A549 treated with RU486 at 1 μM for 4 hours (cell line): Measurements from ENCODE around the gene MAP2K1. TPM values are rescaled to one million over a fixed set of nuclear protein-coding genes. Genes with fewer than 3 reads are reported as not detected.

Experiments
- total RNA-seq: library from RNA; stranded (reverse); fragments of 200-300 nt; extraction: Qiagen RNA extraction; gene quantifications from 5 replicates; pipeline ENCODE4 v1.2.3, GENCODE V29; 2022; ENCODE audit warnings: low read depth

Gene MAP2K1
- 68.0 to 107 TPM (median 95.1 TPM) in 5 replicates for total RNA-seq

GRCh38 chr15:66386204-66387123, at the start of gene MAP2K1:
Gene MAP2K1 (plus strand): TSS chr15:66386912. CDS start chr15:66387348, 436 bp downstream.

GRCh38 chr15:66356359-66357236, 30.1 kb upstream of the MAP2K1 start, which contains the start of gene TIPIN:
Gene TIPIN (minus strand): TSS chr15:66356685. CDS start chr15:66352947, 3,738 bp downstream.

DNA sequence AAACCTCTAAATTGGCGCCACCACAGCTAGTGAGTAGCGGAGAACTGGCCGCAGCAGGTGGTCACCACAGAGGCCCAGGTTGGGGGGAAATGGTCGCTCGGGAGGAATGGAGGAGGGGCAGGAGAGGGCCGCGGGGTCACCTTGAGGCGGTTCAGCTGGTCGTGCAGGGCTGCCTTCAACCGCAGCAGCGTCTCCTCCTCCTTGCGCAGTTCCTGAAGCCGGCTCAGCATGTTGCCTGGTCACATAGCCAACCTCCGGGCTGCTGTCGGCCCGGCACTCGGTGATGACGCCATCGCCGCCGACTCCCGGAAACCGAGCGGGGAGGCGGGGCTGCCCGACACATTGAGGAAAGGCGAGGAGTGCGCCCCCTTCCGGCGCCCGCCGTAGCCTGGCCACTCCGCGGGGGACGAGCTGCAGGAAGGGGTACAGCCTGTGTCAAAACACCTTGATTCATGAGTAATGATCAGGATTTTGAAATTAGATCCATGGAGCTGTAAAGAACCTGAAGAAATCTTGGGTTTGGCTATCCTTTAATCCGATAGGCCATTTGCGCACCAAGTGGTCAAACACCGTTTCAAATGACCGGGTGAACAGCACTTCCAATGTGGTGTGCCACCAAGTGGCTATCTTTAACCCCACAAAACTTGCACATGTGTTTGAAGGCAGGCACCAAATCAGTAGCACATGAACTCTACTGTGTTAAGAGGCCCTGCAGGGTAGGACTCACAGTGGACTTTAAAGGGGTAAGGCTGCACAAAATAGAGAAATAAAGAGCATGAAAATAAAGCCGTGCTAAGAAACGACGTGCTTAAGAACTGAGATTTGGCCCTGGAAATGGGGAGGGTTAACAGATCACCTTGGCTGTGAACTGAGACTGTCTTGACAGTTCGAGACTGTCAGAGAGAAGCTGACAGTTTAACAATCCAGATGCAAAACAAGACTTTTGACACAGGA, 111.1 kb downstream of the MAP2K1 start, which contains the start of gene SNAPC5:
TSS of gene SNAPC5 (minus strand) at position 261 of the 954 bp plus-strand sequence. CDS start at position 230, 31 bp downstream.

DNA sequence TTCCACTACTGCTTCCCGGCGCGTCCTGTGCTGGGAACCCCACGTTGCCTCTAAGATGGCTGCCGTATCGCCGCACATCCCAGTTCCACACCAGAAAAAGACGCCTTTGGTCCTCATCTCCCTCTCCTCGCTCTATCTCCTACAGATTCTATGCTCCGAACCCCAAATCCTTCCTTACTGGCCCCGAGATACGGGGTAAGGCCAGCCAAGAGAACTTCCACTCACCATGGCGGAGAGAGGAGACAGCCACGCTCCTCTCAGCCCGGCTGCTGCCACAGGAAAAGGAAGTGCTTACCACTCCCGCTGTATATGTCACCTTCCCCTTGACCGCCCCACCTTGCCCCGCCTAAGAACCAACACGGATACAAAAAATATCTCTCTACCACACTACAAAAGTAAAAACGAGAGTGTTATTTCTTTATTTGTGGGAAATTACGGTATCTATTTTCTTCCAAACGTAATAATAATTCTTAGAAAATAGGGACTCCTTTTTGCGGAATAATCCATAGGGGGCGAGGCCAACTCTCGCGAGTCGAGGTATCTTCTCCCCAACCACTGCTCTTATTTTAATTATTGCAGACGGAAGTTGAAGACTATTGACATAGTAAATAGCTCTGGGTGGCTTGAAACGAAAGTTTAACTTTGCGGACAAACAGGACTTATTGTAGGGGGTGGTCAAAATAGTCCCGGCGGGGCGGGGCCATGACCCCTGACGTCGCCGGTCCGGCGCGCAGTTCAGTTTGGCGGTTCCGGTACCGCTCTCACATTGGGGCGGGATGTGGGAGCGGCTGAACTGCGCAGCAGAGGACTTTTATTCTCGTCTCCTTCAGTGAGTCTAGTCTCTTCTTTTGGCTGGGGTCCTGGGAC, 118.1 kb downstream of the MAP2K1 start, which contains the start of the genes RPL4 and ZWILCH:
TSS of gene RPL4 (minus strand) at position 293 of the 867 bp plus-strand sequence. CDS start at position 228, 65 bp downstream.
TSS of gene ZWILCH (plus strand) at position 764 of the 867 bp plus-strand sequence. CDS start at position 777, 13 bp downstream.

Other genes starting within 250 kb of the MAP2K1 start
- gene MEGF11, start 133.2 kb upstream of the MAP2K1 start, total RNA-seq = 0.13 to 0.80 TPM (median 0.65 TPM) in 5 replicates
- gene DIS3L, start 93.3 kb upstream of the MAP2K1 start, total RNA-seq = 30.2 to 40.5 TPM (median 33.5 TPM) in 5 replicates
- 24.1 to 38.4 TPM (median 27.5 TPM) in 5 replicates for gene TIPIN, start 30.2 kb upstream of the MAP2K1 start, total RNA-seq
- gene SNAPC5, start 110.8 kb downstream of the MAP2K1 start, total RNA-seq = 44.1 to 57.6 TPM (median 49.2 TPM) in 5 replicates
- 5,325 to 6,142 TPM (median 5,627 TPM) in 5 replicates for gene RPL4, start 117.9 kb downstream of the MAP2K1 start, total RNA-seq
- 29.7 to 42.9 TPM (median 39.0 TPM) in 5 replicates for gene ZWILCH, start 118.4 kb downstream of the MAP2K1 start, total RNA-seq
- not detected in 5 replicates for gene LCTL, start 179.1 kb downstream of the MAP2K1 start, total RNA-seq